GM20431 (cell line): ENCODE results near the gene CIDEB.

Experiments
- in situ Hi-C: fragments of 300-500 bp; cut with MseI, MboI; formaldehyde crosslinking; loops from one replicate; pipeline ENCODE4 v1.15.0; 2020; ENCODE audit warnings: low sequenced_read_pairs; ENCODE audit not compliant: unreplicated experiment

Gene CIDEB

DNA sequence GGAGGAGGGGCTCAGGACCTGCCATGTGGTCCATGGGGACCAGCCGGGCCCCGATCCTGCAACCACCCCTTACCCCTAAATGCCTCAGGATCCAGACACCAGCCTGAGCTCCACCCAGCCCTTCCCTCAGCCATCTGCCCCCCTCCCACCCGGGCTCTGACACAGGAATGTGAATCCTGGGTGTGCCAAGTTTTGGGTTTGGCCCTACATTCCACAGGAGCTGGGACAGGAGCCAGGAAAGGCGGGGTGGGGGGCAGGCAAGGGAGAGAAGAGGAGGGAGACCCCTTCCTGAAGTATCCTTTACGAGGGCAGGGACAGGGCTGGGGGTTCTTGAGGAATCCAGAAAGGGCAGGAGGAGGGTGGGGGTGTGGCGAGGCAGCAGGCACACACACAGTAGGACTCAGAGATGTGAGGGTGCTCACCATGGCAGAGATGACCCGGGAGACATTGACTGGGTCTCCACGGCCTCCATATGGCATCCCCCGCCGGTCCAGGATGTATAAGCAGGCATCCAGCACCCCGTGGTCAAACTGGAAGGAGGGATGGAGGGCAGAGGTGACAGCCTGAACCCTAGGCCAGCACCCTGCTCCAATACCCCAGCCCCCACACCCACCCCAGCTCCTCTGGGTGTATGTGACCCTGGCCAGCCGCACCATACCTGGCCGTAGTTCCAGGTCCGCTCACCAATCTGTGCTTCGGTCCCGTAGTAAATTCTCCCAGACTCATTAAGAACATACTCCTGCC, 48.3 kb downstream of the CIDEB start:
- in situ Hi-C loops = no loop called here

GRCh38 chr14:24258548-24259265, 49.1 kb downstream of the CIDEB start:
- in situ Hi-C loops = no loop called here

DNA sequence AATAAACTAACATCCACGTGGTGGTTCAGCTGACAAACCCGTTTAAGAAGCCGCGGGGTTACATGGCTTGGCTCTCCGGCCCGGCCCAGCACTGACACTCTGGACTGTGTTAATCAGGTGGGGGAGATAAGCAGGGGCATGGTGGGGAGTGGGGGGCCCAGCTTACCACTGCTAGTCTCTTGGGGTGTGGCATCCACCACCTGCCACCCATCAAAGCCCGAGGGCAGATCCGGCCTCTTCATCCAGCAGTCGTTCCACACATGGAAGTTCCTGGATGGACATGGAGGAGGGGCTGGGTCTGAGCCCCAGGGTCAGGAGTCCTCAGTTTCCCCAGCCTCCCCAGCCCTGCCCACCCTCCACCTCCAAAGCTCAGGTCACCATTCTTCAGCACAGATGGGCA, 49.7 kb downstream of the CIDEB start:
- in situ Hi-C loops = no loop called here

DNA sequence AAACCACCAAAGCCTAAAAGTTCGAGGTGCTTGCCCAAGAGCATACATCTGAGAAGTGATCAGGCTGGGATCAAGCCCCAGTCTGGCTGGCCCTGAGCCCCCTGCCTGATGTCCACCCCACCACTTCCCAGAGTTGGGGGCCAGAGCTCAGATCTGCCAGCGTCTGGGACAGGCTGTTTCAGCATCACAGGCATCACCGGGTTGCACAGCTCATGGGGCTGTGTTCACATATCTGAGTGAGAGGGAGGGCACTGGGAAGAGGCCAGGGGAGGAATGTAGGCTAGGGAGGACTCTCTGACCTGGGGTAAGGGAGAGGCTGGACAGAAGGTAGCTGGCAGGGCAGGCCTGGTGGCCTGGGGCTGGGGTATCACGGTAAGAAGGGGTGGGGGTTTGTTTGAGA, 50.8 kb downstream of the CIDEB start:
- in situ Hi-C loops = no loop called here

DNA sequence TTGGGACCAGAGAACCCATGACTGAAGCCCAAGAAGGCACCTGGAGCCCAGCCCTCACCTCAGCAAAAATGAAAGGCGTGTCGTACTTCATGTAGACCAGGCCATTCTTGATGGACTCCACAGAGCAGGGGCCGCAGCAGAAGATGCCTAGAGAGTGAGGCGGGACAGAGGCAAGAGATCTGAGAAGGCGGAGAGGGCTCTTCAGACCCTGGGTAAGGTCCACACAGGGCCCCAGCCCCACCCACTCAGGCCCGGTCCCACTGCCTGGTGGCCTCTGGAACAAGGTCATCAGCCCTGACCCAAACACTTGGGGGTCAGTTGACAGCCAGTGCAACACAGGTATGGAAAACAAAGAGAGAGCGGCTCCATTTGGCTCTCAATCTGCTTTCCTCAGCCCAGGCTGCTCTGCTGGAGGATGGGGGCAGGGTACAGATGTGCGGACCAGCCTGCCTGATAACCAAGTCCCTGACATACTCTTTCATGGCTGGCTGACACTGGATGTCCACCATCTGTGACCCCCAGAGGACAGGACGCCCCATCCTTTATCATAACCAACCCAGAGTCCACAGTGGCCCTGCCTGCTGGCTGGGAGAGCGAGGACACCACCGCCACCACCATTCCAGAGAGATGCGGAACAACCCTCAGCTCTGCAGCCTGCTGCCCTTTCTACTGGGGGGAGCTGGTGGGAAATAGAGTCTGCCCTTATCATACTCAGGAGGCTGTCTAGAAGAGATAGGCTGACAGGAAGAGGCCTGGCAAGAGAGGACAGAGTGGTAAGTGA, 51.7 kb downstream of the CIDEB start:
- in situ Hi-C loops = no loop called here

GRCh38 chr14:24255438-24255837, 52.3 kb downstream of the CIDEB start:
- in situ Hi-C loops = no loop called here
